Neuronal stem cell (in vitro differentiated cells): ENCODE data around the gene LTBP1.
"Not testable (repeated sequence)": the region's sequence is repeated elsewhere in the genome, so short reads cannot be mapped to it uniquely, and the experiment has no call there.

Experiments used
- DNase-seq: peaks from one replicate; pipeline ENCODE4 v3.0.0-alpha.2; 2013; ENCODE audit warnings: low spot score
- H2AFZ ChIP-seq: one replicate; pipeline ENCODE4 v1.6.1; 2013; ENCODE audit warnings: mild to moderate bottlenecking, low read length, inconsistent platforms
- H2AK5ac ChIP-seq: 2 replicates; pipeline ENCODE4 v1.6.1; 2013; ENCODE audit warnings: low read depth, mild to moderate bottlenecking, inconsistent platforms, low read length, moderate library complexity, mixed read lengths
- H2BK120ac ChIP-seq: 2 replicates; pipeline ENCODE4 v1.6.1; 2013; ENCODE audit warnings: low read depth, mild to moderate bottlenecking, inconsistent platforms, low read length, moderate library complexity, mixed read lengths
- H2BK12ac ChIP-seq: one replicate; pipeline ENCODE4 v1.6.1; 2013; ENCODE audit warnings: low read length, inconsistent platforms
- H2BK15ac ChIP-seq: 2 replicates; pipeline ENCODE4 v1.6.1; 2013; ENCODE audit warnings: mild to moderate bottlenecking, low read length, inconsistent platforms, mixed read lengths
- H2BK5ac ChIP-seq: one replicate; pipeline ENCODE4 v1.6.1; 2013; ENCODE audit warnings: inconsistent platforms, mild to moderate bottlenecking, low read length, moderate library complexity
- H3K14ac ChIP-seq: one replicate; pipeline ENCODE4 v1.6.1; 2013; ENCODE audit warnings: low read length, inconsistent platforms
- H3K18ac ChIP-seq: 2 replicates; pipeline ENCODE4 v1.6.1; 2013; ENCODE audit warnings: low read length, inconsistent platforms
- H3K23ac ChIP-seq: 2 replicates; pipeline ENCODE4 v1.6.1; 2013; ENCODE audit warnings: low read depth, mild to moderate bottlenecking, mixed read lengths, low read length, inconsistent platforms; ENCODE audit not compliant: poor library complexity
- H3K27ac ChIP-seq: replicated peaks from 3 replicates; pipeline ENCODE4 v1.5.1; 2013; ENCODE audit warnings: low read length, inconsistent platforms
- H3K27me3 ChIP-seq, 3 experiments: 2 replicates each; pipeline ENCODE4 v1.6.1; 2013; ENCODE audit warnings: low read length in 3 of 3, mild to moderate bottlenecking in 2 of 3, inconsistent platforms in 1 of 3, low read depth in 1 of 3, mixed read lengths in 1 of 3, moderate library complexity in 1 of 3; ENCODE audit not compliant: control insufficient read depth in 3 of 3, insufficient read depth in 3 of 3
- H3K36me3 ChIP-seq, 2 donors: replicated peaks in 1 of 2; 2 replicates each; pipeline ENCODE4 v1.6.1; 2013; ENCODE audit warnings: low read length in 2 of 2; ENCODE audit not compliant: control insufficient read depth in 2 of 2, insufficient read depth in 2 of 2
- H3K4ac ChIP-seq: 2 replicates; pipeline ENCODE4 v1.6.1; 2013; ENCODE audit warnings: inconsistent platforms, mild to moderate bottlenecking, low read length, moderate library complexity
- H3K4me1 ChIP-seq, 2 donors: 1 replicate in 1 of 2; 2 replicates in 1 of 2; pipeline ENCODE4 v1.6.1; 2013; ENCODE audit warnings: low read length in 2 of 2, low read depth in 1 of 2; ENCODE audit not compliant: control insufficient read depth in 2 of 2, insufficient read depth in 1 of 2
- H3K4me2 ChIP-seq: one replicate; pipeline ENCODE4 v1.6.1; 2013; ENCODE audit warnings: mild to moderate bottlenecking, low read length, inconsistent platforms; ENCODE audit not compliant: insufficient read depth, poor library complexity, severe bottlenecking
- H3K4me3 ChIP-seq, 2 donors: 2 replicates each; pipeline ENCODE4 v1.5.1; 2013; ENCODE audit warnings: low read length in 2 of 2, mild to moderate bottlenecking in 2 of 2, inconsistent platforms in 1 of 2, moderate library complexity in 1 of 2
- H3K79me1 ChIP-seq: one replicate; pipeline ENCODE4 v1.6.1; 2013; ENCODE audit warnings: low read depth, mild to moderate bottlenecking, inconsistent platforms, low read length, moderate library complexity
- H3K9ac ChIP-seq: one replicate; pipeline ENCODE4 v1.6.1; 2013; ENCODE audit warnings: mild to moderate bottlenecking, low read depth, low read length, inconsistent platforms; ENCODE audit not compliant: poor library complexity
- H3K9me3 ChIP-seq, 2 donors: replicated peaks in 1 of 2; 2 replicates each; pipeline versions ENCODE3 to v1.6.1; 2013; ENCODE audit warnings: low read length in 2 of 2, mild to moderate bottlenecking in 2 of 2, inconsistent platforms in 1 of 2, low read depth in 1 of 2, mixed read lengths in 1 of 2, moderate library complexity in 1 of 2; ENCODE audit not compliant: control insufficient read depth in 2 of 2, insufficient read depth in 1 of 2
- H4K8ac ChIP-seq: one replicate; pipeline ENCODE4 v1.6.1; 2013; ENCODE audit warnings: low read depth, mild to moderate bottlenecking, inconsistent platforms, low read length, moderate library complexity
- H4K91ac ChIP-seq: one replicate; pipeline ENCODE4 v1.6.1; 2013; ENCODE audit warnings: low read length, low read depth, mild to moderate bottlenecking, inconsistent platforms; ENCODE audit not compliant: poor library complexity
- WGBS, 2 donors: extraction: QIAGEN DNeasy Blood & Tissue Kit; methylation state at CpG; one replicate each; pipeline ENCODE4 v1.1.7; 2013; ENCODE audit warnings: missing lambda C conversion rate in 2 of 2, mixed read lengths in 1 of 2; ENCODE audit not compliant: insufficient read length in 2 of 2, insufficient replicate concordance in 1 of 2; ENCODE audit errors: extremely low coverage in 2 of 2; 5-methylcytosine and 5-hydroxymethylcytosine counted together

The LTBP1 gene

GRCh38 chr2:33437297-33437696, 490.5 kb downstream of the LTBP1 start:
- no peak overlapping the region for H3K18ac ChIP-seq
- H4K8ac ChIP-seq = no peak overlapping the region
- no peak overlapping the region for H3K4me2 ChIP-seq
- no peaks in the 10 kb centered on the region for H3K27me3 ChIP-seq
- no CpG with 5 or more reads among the region's 4 CpGs for WGBS, 2 donors
- H3K9me3 ChIP-seq = no peaks in the 10 kb centered on the region
- peak overlapping the region; percentile 54 for H2AFZ ChIP-seq
- H3K4me1 ChIP-seq = no peaks in the 10 kb centered on the region
- no peak overlapping the region for H2BK12ac ChIP-seq
- no peak overlapping the region for H3K4ac ChIP-seq
- H3K36me3 ChIP-seq = no peaks in the 10 kb centered on the region
- H3K27ac ChIP-seq = no peak overlapping the region
- no peak overlapping the region for H4K91ac ChIP-seq
- H3K4me3 ChIP-seq = no peak overlapping the region
- no peak overlapping the region for H3K14ac ChIP-seq
- H2BK120ac ChIP-seq = no peak overlapping the region
- no peaks in the 10 kb centered on the region for H3K79me1 ChIP-seq
- no peak overlapping the region for H2BK5ac ChIP-seq
- DNase-seq = no peak
- H2BK15ac ChIP-seq = no peak overlapping the region
- H3K9ac ChIP-seq = no peak overlapping the region
- H3K23ac ChIP-seq = no peak overlapping the region
- H2AK5ac ChIP-seq = no peak overlapping the region

- H3K4me1 ChIP-seq = no peaks in the 10 kb centered on the region
- H3K23ac ChIP-seq = no peak overlapping the region
- H2AK5ac ChIP-seq = no peak overlapping the region
- H2AFZ ChIP-seq = peak overlapping the region; percentile 54
- no peak overlapping the region for H4K91ac ChIP-seq
- H2BK12ac ChIP-seq = no peak overlapping the region
- no CpG with 5 or more reads among the region's 2 CpGs for WGBS, 2 donors
- no peak overlapping the region for H2BK15ac ChIP-seq
- H4K8ac ChIP-seq = no peak overlapping the region
- H3K27ac ChIP-seq = no peak overlapping the region
- H3K18ac ChIP-seq = no peak overlapping the region
- no peak overlapping the region for H2BK5ac ChIP-seq
- no peak overlapping the region for H2BK120ac ChIP-seq
- H3K4me2 ChIP-seq = no peak overlapping the region
- no peak overlapping the region for H3K14ac ChIP-seq
- no peaks in the 10 kb centered on the region for H3K79me1 ChIP-seq
- no peak overlapping the region for H3K4me3 ChIP-seq
- DNase-seq = no peak
- H3K36me3 ChIP-seq = no peaks in the 10 kb centered on the region
- no peaks in the 10 kb centered on the region for H3K9me3 ChIP-seq
- no peak overlapping the region for H3K4ac ChIP-seq
- no peak overlapping the region for H3K9ac ChIP-seq
- H3K27me3 ChIP-seq = no peaks in the 10 kb centered on the region
These were observed 491.1 kb downstream of the LTBP1 start for GRCh38 chr2:33437815-33438214.

- no peak overlapping the region for H3K18ac ChIP-seq
- H3K4me3 ChIP-seq = no peak overlapping the region
- no peak overlapping the region for H2BK120ac ChIP-seq
- H2BK12ac ChIP-seq = no peak overlapping the region
- H3K36me3 ChIP-seq = no peaks in the 10 kb centered on the region
- no peaks in the 10 kb centered on the region for H3K9me3 ChIP-seq
- H3K4ac ChIP-seq = no peak overlapping the region
- H3K79me1 ChIP-seq = no peaks in the 10 kb centered on the region
- no peak overlapping the region for H2AFZ ChIP-seq
- peak; percentile 26 for DNase-seq
- H3K4me2 ChIP-seq = no peak overlapping the region
- H2BK5ac ChIP-seq = no peak overlapping the region
- H3K27ac ChIP-seq = no peak overlapping the region
- H3K9ac ChIP-seq = no peak overlapping the region
- no peak overlapping the region for H4K8ac ChIP-seq
- no peak overlapping the region for H3K14ac ChIP-seq
- WGBS, 2 donors = no CpG with 5 or more reads among the region's 3 CpGs
- H3K27me3 ChIP-seq = no peaks in the 10 kb centered on the region
- no peak overlapping the region for H2AK5ac ChIP-seq
- no peak overlapping the region for H2BK15ac ChIP-seq
- no peak overlapping the region for H3K23ac ChIP-seq
- no peak overlapping the region for H4K91ac ChIP-seq
- H3K4me1 ChIP-seq = no peaks in the 10 kb centered on the region
These were observed 494.6 kb downstream of the LTBP1 start for GRCh38 chr2:33441235-33441810.

- not testable (repeated sequence) for H4K91ac ChIP-seq, H3K79me1 ChIP-seq, H2BK120ac ChIP-seq, H2AFZ ChIP-seq, H3K18ac ChIP-seq, H3K9me3 ChIP-seq, H3K27ac ChIP-seq, DNase-seq, H2BK5ac ChIP-seq, H3K9ac ChIP-seq, H3K4me2 ChIP-seq, H3K4me3 ChIP-seq, H3K36me3 ChIP-seq, H3K14ac ChIP-seq, H2AK5ac ChIP-seq, H3K23ac ChIP-seq, H4K8ac ChIP-seq, H3K27me3 ChIP-seq, H2BK12ac ChIP-seq, H2BK15ac ChIP-seq, H3K4me1 ChIP-seq, H3K4ac ChIP-seq
- WGBS, 2 donors = no CpG with 5 or more reads among the region's 9 CpGs
These were observed 495.3 kb downstream of the LTBP1 start for GRCh38 chr2:33442052-33442451.
